Iris pigment epithelial cell (primary cell): ENCODE data around the gene PDE6G.
"Not testable (repeated sequence)": the region's sequence is repeated elsewhere in the genome, so short reads cannot be mapped to it uniquely, and the experiment has no call there.

Experiments used
- DNase-seq: peaks from one replicate; pipeline ENCODE4 v3.0.0-alpha.2; 2011; ENCODE audit warnings: low read depth

Gene PDE6G

DNA sequence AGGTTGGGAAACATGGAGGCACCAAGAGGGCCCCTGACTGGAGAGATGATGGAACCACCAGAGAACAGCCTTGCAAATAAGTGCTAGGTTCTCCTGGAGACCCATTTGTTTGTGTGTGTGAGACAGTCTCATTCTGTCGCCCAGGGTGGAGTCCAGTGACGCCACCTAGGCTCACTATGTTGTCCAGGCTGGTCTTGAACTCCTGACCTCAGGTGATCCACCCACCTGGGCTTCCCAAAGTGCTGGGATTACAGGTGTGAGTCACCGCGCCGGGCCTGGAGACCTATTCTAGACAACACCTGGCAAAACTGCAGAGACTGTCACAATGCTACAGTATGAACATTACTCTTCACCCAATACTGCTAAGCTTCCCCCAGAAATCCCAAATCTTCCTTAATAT lies 20.9 kb downstream of the PDE6G start:
- no peak for DNase-seq

DNA sequence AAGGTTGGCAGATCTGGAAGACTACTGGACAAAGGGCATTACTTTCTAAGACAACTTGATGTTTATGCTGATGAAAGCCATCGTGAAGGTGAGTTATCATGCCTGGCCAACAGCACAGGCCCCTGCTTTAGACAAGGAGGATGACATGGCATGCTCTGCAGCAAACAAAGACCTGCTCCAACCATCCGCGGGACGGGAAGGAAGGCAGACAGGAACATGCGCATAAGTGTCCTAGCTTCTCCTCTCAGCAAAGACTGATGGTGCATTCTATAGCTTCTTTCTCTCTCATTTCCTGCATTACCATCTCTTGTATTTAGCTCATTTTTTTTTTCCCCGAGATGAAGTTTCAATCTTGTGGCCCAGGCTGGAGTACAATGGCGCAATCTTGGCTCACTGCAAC lies 24.9 kb downstream of the PDE6G start:
- no peak for DNase-seq

DNA sequence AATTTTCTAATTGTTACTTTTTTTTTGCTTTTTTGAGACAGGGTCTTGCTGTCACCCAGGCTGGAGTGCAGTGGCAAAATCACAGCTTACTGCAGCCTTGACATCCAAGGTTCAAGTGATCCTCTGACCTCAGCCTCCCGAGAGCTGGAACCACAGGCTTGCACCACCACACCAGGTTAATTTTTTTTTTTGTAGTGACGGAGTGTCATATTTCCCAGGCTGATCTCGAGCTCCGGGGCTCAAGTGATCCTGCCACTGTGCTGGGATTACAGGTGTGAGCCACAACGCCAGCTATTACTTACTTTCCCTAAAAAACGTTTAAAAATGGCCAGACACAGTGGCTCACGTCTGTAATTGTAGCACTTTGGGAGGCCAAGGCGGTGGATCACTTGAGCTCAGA lies 26.1 kb downstream of the PDE6G start:
- DNase-seq: no peak

DNA sequence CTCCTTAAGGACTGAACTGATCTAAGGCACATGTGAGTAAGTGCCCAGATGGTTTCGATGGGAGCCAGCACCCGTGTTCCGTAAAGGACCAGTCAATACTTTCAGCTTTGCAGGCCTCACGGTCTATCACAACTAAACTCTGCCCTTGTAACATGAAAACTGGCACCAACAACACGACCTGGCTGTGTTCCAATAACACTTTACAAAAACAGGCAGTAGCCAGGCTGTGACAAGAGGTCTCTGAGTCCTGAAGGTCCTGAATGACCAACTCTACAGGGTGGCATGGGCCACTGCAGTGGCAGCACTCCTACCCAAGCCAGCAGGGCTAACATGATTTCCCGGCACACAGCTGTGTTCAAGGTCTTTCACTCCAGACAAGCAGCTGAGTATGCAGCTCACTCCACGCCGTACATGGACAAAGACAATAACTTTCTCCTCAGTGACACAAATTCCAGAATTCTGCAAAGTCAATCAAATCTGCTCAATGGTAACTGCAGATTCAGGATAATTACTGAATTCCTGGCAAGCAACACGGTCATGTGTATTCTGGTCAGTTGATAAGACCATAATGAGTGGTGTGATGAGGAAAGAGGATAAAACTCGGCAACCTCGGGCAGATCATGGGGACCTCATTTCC lies 34.7 kb downstream of the PDE6G start:
- no peak for DNase-seq

DNA sequence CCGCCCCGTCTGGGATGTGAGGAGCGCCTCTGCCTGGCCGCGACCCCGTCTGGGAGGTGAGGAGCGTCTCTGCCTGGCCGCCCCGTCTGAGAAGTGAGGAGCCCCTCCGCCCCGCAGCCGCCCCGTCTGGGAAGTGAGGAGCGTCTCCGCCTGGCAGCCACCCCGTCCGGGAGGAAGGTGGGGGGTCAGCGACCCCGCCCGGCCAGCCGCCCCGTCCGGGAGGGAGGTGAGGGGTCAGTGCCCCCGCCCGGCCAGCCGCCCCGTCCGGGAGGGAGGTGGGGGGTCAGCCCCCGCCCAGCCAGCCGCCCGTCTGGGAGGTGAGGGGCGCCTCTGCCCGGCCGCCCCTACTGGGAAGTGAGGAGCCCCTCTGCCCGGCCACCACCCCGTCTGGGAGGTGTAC lies 38.0 kb downstream of the PDE6G start:
- not testable (repeated sequence) for DNase-seq

DNA sequence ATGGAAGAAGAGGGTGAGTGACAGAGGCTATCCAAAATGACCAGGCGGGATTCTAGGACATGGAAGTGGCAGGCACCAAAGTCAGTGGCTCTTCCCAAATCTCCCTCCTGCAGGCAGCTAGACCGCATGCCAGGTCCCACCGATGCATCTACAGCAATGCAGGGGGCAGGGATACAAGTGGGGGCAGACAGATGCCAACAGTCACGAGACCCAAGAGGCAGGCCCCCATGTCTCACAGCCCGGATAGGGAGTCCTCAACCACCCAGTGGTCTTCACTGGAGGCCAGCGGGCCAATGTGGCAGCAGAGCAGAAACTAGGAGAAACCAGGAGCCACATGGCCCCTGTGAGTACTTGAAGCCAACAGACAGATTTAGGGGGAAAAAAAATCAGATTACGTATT lies 39.5 kb downstream of the PDE6G start:
- no peak for DNase-seq

DNA sequence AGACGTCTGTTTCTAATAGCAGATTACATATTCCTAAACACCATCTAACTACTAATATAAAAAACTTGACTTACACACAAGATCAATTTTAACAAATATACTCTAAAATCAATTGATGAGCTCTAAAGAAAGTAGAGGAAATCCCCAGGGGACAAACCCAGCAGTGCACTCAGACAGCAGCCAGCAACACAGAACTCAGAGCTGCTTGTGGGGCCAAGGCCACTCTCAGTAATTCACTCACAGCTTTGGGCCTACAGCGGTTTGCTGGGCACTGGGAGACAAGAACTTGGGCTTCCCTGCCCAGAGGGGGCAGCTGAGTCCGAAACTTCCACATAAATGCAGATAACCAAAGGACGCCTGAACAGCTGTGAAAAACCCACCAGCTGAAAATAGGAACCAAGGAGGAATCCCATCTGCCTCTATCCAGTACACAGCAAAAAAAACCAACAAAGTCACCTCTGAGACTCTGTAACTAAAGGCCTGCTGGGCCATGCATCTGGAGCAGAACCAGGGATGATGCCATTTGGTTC lies 40.9 kb downstream of the PDE6G start:
- DNase-seq: no peak

DNA sequence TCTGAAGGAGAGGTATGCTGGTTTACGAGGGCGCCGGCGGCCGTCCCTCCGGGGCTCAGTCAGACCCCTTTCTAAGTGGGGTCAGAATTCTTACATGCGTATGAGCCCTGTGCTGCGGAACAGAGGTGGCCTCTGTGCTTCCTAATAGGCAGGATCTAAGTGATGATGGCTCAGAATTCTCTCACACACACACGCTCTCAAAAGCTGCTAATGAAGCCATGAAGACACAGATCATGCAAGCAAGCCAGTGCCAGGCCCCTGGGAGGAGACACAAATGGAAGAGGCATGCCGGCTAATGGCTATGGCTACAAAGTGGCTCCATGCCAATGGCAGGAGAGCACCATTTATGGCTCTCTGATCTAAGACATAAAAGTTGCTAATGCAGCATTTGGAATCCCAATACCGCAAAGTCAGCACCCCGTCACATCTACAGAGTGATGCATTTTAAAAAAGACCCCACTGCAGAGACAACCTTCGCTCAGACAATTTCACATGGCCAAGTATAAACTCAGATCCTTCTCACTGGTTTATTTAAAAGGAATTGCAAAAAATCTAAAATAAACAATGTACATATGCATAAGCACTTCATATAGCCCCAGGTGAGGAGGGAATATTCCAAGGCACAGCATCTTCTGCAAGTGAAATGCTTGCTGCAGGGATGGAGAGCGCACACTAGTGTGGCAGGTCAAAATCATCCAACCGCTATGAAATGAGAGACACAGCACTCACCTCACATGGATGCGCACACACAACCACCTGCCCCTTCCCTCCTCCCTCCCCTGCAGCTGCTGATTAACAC lies 44.0 kb downstream of the PDE6G start:
- DNase-seq: no peak

DNA sequence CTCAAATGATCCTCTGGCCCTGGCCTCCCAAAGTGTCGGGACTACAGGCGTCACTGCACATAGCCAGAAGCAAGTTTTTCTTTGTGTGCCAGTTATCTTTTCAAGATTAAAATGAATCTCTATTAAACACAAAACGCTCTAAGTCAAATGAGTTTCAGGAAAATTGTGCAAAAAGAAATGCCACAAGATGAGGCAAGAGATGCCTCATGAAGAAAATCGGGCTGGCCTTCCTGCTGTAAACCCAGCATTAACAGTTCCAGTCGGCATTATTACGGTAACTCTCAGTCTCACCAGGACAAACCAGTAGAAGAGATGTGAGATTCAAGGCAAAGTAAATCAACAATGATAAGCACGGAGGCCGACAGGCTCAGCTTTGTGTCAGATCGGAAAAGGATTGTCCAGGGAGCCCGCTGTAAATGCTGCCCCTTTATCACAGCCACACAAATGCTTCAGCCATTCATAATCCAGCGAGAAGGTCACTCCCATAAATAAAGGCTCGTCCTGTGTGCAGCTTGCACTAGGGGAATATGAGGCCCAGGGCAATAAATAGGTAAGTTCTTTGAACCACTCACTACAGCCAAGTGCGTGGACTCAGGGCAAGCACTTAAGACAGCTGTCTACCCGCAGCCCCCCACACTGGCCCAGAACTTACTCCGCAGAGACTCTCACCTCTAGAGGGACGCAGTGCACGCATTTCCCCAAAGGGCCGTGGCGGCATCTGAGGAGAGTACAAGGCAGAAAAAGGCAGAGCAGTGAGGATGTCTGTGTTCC lies 46.6 kb downstream of the PDE6G start:
- DNase-seq: no peak

DNA sequence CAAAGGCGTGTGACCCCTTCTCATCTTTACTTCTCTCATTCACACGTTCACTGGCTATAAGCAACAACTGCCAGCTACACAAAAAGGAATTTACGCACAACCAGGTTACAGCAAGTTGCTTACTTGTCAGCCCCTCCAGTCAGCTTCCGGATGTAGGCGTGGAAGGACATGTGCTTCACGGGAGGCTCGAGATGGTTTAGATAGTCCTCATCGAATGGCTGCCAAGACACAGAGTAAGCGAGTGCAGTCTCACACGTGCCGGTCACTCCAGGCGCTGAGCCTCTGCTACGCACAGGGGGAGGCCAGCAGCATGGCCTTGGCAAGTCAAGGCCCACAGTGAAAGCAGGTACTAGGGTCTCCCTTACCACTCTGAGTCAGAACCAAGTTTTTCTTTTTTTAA lies 47.7 kb downstream of the PDE6G start:
- no peak for DNase-seq

DNA sequence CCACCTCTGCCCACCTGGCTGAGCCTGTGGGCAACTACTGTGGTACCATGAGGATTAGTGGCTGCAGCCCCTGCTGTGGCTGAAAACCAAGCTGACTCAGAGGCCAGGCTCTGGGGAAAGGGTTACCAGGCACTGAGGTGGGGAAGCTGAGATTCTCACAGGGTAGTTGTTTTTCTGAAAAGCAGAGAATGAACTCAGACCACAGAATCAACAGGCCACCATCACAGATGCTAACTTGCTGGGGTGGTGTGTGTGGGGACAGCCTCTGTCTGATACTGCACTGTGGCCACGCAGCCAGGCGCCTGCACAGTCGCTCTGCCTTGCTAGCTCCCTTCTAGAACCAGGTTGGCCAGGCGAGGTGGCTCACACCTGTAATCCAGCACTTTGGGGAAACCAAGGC lies 48.3 kb downstream of the PDE6G start:
- DNase-seq: peak; percentile 50

DNA sequence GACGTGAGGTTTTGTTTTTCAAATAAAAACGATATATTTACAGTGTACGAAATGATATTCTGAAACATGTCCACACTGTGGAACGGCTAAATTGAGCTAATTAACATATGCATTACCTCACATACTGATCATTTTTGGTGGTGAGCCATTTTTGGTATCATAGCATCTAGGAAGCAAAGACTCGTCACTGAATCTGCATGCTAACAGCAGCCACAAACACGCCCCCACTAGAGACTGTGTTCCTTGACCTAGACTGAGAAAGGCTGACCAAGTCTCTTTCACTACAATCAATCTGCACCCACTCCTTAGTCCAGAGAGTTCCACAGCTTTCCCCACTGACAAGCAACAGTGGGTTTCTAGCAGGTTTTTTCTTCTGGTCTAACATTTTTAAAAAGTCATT lies 48.9 kb downstream of the PDE6G start:
- DNase-seq: peak; percentile 42

DNA sequence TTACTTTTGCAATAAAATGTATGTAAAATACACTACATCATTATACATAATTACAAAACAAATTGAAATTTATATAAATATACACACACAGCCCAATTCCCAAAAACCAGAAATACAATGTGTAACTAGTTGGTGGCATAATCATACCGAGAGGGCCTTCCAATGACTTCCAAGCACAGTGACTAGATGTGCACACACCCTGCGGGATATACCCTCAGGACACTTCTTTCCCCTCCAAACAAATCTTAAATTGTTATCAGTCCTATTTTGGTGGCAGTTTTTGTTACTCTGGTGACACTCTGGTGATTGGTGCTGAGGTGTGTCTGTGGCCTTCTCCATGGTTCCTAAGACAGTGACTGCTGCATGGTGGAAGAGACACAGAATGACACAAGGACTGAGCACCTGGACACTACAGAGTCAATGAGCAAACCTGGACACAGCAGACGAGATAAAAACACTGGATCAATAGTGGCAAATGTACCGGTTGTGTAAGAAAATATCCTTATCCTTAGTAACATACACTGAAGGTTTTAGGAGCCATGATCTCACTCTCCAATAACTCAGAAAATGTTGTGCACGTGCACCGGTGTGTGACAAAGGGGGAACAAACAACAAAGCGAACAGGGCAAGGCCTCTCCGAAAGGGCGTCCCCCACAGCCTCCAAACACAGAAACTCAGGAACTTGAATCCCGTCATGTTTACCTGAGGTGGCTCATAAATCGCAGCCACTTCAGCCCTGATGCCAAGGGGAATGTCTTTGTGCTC lies 52.3 kb downstream of the PDE6G start:
- no peak for DNase-seq

DNA sequence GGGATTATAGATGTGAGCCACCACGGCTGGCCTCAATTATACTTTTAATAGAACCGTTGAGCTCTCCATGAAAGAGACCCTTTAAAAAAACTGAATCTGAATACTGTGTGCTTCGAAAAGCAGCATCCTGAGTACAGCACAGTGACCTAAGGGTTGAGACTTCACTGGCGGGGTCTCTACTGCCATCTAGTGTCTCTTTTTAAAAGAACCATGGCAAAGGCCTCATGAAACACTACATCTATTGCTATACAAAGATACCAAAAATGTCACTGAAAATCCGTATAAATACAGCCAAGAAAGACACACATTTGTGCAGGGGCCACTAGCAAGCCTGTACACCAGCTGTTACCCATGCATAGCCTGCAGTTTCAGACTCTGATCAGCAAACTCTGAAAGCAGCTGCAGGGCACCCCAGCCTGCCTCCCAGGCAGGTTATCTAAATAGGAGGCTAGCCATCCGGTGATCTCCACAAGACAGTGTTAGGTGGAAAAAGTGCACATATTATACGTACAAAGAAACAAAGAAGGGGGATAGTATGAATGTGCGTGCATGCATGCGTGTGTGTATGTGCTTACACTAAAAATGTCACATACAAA lies 54.7 kb downstream of the PDE6G start:
- DNase-seq: peak; percentile 73
